GM19035 (cell line): ENCODE measurements around the gene UNC119B.

Experiments used
- ATAC-seq: cut with Tn5 transposase; IDR thresholded peaks from one replicate; pipeline ENCODE4 v1.9.1; 2021; ENCODE audit not compliant: unreplicated experiment

Gene UNC119B

DNA sequence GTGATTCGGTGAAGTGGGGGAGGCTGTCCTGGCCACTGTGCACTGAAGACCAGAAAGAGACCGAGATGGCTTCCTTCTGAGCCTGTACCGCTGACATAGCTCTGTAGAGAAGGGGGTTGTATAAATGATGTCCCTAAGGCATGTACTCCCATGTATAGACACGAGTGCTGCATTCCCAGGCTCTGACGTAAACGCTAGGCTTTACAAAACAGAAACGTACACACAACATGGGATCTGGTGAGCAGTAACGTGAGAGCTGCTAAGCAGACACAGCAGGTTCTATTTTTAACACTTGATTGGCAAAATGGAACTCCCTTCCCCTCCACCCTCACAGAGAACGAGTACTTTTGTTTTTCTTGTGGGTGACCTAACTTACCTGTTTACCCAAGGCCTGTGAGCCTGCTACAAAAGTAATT, 51.3 kb downstream of the UNC119B start:
- no peak for ATAC-seq

GRCh38 chr12:120762086-120762485, 51.8 kb downstream of the UNC119B start:
- ATAC-seq: no peak

- no peak for ATAC-seq
Observed at GRCh38 chr12:120763250-120763649, 53.0 kb downstream of the UNC119B start.

DNA sequence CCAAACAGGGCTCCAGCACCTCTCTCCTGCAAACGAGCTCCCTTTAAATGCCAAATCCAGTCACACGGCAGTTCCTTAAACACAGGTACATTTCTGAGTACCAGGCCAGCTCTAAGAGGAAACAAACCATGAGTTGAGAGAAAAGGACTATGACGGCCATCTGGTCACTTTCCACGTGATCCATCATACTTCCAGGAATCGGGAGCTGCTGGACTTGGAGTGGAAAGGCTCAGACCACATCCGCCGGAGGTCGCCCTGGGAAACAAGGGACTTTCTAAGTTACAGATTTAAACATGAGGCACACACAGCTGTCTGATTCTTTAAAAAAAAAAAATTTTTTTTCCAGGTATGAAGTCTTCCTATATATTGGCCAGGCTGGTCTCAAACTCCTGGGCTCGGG, 54.6 kb downstream of the UNC119B start:
- ATAC-seq: no peak

DNA sequence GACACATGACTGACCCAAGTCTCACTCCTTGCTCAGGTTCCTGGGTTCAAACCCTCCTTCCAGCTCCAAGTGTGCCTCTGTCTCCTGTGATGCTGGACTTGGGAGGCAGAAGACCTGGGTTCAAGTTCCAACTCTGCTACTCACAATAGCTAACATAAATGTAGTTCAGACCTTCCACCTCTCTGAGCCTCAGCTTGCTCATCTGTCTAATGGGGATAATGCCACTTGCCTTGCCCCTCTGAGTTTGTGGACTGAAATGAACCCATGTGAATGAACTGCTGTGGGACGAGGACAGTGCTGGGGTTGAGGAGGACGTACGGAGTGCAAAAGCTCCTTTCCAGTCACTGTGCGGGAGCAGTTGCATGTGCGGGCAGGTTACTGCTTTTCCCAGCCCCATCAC, 56.3 kb downstream of the UNC119B start:
- no peak for ATAC-seq

GRCh38 chr12:120767071-120768024, 57.1 kb downstream of the UNC119B start:
- no peak for ATAC-seq

GRCh38 chr12:120771097-120771496, 60.8 kb downstream of the UNC119B start:
- no peak for ATAC-seq
